GM21423 (cell line): Measurements from ENCODE around the gene ZNF628.
"Not testable (repeated sequence)": the region's sequence is repeated elsewhere in the genome, so short reads cannot be mapped to it uniquely, and the experiment has no call there.

Source experiments
- ATAC-seq: cut with Tn5 transposase; IDR thresholded peaks from one replicate; pipeline ENCODE4 v1.9.1; 2021; ENCODE audit warnings: mild to moderate bottlenecking, moderate library complexity; ENCODE audit not compliant: unreplicated experiment

ZNF628 gene

DNA sequence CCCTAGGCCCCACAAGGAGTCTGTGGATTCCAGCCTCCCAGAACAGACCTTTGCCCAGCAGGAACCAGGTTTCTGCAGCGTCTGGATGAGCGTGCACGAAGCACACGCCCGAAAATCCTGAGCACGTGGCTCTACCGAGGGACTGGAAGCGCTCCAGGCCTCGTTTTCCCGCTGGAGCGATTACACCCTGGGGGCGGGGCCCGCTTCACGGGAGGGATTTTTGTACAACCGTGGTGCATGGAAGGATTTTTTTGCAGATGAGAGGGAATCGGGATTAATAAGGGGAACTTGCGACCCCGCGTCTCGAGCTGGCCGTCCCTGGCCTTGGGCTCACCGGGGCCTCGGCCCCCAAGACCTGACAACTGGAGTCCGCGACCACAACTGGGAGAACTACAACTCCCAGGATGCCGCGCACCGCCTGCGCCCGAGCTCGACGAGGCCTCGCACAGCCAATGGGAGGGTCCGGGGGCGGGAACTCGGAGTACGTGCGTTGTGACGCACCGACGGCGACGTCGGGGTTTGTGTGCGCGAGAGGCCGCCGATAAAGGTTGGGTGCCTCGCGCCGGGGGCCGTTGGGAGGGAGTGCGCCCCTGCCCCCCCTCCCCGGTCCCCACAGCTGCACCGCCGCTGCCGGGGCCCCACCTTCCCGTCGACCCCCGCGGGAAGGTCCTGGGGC lies at the start of gene ZNF628:
Gene ZNF628, plus strand, starts transcription at position 518 of the 676 bp plus-strand sequence. CDS start 3,294 bp downstream, outside the sequence.
- ATAC-seq = peak; percentile 91

DNA sequence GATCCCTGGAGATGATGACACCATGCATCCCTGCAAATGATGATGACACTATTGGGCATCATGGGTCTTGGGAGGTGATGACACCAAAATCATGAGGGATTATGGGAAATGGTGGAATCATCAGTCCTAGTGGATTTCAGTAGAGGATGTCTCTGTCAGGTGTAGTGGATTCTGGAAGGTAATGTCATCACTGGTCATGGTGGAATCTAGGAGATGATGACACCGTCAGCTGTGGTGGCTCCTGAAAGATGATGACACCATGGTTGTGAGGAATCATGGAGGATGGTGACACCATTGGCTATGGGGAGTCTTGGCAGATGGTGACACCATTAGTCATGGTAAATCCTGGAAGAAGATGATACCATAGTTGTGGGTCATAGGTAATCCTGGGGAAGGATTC lies 45.2 kb upstream of the ZNF628 start:
- ATAC-seq = no peak

DNA sequence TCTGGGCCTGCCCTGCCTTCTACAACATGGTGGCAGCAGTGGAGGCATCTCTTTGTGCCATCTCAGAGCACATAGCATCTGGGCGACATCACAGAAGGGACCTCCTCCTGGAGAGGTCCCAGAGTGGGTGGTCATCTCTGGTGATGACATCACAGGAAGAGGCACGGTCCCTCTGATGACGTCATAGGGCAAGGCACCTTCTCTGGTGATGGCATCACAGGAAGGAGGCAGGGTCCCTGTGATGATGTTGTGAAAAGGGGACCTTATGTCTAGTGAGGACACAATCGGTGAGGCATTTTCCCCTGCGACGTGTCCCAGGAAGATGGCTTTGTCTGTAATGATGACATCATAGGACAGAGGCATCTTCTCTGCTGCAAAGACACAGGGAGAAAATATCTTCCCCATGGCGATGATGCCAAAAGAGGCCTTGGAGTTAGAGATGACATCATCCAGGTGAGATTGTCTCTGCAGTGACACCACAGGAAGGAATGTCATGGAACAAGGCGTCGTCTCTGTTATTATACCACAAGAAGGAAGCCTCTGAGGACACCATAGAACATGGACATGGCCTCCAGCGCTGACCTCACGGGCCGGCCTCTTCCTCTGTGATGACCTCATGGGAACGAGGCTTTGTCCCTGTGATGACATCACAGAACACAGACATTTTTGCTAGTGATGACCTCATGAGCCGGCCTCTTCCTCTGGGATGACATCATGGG lies 44.0 kb upstream of the ZNF628 start:
- no peak for ATAC-seq

DNA sequence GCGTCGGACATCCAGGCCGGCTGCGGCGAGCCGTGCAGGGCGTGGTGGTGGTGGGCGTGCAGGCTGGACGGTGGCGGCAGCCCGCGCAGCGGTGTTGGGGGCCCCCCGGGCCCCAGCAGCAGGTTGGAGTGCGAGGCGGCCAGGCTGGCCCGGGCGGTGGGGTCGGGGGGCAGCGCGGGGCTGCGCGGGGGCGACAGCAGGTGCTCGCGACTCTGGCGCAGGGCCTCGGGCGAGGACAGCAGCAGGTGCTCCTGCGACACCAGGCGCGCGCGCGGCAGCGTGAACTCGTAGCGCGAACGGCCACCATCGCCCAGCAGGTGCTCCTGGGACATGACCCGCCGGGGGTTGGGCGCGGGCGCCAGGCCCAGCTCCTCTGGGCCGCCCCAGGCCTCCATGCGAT lies 43.1 kb upstream of the ZNF628 start:
- no peak for ATAC-seq

DNA sequence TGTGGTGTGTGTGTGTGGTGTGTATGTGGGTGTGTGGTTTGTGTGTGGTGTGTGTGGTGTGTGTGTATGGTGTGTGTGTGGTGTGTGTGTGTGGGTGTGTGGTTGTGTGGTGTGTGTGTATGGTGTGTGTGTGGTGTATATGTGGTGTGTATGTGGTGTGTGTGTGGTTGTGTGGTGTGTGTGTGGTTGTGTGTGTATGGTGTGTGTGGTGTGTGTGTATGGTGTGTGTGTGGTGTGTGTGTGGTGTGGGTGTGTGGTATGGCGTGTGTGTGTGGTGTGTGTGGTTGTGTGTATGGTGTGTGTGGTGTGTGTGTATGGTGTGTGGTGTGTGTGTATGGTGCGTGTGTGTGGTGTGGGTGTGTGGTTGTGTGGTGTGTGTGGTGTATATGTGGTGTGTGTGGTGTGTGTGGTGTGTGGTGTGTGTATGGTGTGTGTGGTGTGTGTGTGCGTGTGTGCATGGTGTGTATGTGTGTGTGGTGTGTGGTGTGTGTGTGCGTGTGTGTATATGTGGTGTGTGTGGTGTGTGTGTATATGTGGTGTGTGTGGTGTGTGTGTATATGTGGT lies 42.0 kb upstream of the ZNF628 start:
- ATAC-seq = no peak

DNA sequence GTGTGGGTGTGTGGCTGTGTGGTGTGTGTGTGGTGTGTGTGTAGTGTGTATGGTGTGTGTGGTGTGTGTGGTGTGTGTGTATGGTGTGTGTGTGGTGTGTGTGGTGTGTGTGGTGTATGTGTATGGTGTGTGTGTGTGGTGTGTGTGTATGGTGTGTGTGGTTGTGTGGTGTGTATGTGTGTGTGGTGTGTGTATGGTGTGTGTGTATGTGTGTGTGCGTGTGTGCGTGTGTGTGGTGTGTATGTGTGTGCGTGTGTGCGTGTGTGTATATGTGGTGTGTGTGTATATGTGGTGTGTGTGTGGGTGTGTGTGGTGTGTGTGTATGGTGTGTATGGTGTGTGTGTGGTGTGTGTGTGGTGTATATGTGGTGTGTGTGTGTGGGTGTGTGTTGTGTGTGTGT lies 41.4 kb upstream of the ZNF628 start:
- ATAC-seq = no peak

DNA sequence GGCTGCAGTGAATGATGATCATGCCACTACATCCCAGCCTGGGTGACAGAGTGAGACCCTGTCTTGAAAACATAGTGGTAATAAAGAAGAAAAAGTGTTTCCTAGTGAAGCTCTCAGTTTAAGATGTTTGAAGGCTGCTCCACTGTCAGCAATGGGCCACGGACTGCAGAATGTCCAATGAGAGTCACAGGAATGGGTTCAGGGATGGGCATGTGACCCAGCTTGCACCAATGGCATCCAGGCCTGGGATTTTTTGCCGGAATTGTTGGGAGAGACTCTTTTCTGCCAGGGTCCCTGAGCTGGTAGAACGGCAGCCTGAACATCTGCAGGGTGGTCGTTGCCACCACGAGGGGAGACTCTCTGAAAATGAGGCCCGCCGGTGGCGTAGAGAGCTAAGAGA lies 39.6 kb upstream of the ZNF628 start:
- ATAC-seq = no peak

DNA sequence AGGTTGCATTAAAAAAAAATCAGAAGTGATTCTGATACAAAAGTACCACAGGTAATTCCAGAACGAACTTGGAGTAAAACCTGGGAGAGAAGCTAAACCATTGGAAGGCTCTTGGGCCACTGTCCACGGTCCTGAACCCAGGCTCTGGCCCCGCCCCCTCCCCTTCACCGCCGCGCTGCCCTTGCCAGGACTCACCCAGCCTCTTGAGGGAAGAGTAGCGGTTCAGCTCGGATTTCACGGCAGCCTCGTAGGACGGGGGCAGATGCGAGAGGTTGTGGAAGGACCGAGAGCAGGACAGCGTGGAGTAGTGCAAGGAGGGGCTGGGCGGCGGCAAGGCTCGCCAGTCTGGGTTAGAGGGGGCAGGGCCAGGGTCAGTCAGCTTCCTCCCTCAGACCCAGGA lies 39.0 kb upstream of the ZNF628 start:
- no peak for ATAC-seq

DNA sequence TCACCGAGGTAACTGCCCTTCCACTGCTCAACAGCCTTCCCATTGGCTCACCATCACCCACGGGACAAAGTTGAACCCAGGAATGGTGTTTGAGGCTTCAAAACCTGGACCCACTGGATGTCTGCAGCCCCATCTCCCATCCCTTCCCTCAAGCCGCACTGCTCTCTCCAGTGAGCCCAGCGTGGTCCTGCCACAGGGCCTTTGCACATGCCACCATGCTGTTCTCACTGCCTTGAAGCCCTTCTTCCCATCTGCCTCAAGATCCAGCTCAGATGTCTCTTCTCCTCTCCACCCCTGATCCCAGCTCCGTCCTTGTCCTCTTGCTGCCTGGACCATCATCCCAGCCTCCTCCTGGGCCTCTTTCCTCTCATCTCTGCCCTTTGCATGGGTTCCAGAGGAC lies 37.4 kb upstream of the ZNF628 start:
- ATAC-seq = no peak

DNA sequence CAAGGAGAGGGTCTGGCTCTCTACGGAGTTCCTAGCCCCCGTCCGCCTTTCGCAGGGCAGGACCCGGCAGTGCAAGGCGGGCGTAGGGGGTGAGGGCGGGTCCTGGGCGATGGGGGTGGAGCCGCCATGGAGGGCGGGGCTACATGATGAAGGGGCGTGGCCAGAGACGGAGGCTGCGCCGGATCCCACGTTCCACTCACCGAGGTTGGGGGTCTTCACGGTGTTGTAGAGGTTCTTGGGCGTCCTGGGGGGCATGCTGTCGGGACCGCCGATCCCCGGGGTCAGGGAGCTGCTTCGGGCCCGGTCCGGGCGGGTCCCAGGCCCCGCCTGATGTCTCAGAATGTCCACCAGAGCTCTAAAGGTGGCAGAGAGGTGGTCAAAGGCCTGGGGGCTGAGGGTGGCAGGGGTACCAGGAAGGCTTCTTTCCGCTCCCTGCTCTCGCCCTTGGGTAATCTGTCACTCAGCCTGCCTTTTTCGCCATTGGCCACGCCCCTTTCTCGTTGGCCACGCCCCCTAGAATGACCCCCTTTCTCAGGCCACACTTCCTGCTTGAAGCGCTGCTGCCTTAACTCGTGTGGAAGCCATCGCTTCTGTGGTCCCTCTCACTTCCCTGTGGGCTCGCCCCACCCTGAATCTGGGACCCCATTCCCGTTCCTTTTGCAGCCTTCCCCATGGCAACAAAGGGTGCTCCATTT lies 35.9 kb upstream of the ZNF628 start:
- ATAC-seq = no peak

DNA sequence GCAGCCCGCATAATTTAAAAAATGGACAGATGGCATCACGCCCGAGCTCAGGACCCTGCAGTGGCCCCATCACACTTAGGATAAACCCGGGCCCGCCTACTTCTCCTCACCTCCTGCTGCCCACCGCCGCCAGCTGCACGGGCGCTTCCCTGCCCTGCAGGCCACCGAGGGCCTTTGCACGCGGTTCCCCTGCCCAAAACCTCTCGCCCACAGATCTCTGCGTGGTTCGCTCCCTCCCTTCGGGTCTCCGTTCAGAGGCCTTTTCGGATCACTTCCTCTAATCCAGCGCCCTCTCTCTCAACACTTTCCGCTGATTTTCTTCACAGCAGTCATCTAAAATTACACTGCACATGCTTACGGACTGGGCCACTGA lies 35.1 kb upstream of the ZNF628 start:
- no peak for ATAC-seq

DNA sequence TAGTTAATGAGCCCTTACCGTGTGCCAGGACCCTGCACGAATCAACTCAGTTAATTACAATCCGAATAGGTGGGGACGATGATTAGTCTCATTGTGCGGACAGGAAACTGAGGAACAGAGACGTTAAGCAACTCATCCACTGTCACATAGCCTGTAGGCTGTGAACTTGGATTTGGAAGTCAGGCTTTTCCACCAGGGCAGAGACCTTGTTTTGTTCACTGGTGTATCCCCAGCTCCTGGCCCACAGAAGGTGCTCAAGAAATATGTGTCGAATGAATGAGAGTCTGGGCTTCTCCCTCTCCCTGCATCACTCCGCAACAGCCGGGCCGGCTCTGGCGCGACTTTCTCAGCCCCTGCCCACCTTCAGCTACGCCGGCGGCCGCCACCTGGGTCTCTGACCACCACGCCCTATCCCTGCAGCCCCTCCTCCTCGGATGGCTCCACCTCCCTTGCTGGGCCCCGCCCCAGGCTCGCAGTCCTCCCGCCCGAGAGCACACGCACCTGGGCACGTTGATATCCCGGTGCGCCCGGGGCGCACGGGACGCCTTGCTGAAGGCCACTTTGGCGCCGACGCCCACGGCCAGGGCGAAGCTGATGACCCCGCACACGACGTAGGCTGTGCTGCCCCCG lies 34.6 kb upstream of the ZNF628 start:
- no peak for ATAC-seq

DNA sequence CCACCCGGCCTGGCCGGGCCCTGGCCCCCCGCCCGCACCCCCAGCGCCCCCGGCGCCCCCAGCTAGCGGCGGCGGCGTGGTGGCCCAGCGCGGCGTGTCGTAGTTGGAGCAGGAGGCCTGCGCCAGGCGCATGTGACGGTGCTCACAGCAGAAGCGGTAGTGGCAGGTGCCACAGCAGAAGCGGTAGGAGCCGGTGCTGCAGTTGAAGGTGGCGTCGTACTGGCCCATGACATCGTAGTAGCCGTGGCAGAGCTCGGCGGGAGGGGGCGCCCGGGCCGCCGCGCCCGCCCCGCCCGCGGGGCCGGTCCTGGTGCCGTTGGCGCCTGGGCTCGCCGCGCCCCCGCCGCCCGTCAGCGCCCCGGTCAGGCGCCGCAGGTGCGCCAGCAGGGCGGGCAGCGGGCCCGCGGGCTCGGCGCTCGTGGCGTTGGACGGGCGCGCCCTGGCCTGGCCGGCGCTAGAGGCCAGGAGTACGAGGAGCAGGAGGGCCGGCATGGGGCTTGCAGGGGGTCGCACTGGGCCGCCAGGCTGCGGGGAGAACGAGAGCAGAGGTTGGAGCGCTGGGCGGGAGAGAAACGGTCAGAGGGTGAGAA lies 34.0 kb upstream of the ZNF628 start:
- ATAC-seq = no peak

DNA sequence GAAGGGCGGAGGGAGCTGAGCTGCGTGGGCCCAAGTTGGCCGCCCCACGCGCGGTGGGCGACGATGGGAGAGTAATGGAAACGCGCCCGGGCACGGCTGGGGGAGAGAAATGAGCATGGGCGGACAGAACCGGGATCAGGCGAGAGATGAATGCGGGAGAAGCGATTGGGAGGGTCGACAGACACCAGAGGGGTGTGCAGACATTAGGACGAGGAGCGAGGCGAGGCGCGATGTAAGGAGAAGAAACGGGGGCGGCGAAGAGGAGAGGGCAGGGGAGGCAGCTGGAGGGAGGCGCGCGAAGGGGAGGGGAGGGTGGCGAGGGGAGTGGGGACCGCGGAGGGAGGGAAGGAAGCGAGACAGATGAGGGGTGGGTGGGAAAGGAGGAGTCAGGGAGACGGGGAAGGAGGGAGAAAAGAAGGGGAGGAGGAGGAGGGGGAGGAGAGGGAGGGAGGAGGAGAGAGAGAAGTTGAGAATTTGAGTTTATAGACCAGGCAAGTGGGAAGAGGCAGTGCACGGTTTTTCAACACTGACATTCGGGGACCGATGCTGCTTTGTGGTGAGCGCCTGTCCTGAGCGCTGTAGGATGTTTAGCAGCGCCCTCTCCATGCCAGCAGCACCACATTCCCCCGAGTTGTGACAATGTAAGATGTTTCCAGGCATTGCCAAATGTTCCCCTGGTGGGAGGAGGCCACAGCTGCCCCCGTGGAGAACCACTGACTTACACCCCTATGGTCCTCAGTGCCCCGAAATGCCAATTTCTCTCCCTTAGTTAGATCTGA lies 33.2 kb upstream of the ZNF628 start, which contains the start of gene SHISA7:
Gene SHISA7, minus strand, starts transcription at position 256 of the 779 bp plus-strand sequence. CDS start 437 bp downstream, outside the sequence.
- ATAC-seq = no peak

DNA sequence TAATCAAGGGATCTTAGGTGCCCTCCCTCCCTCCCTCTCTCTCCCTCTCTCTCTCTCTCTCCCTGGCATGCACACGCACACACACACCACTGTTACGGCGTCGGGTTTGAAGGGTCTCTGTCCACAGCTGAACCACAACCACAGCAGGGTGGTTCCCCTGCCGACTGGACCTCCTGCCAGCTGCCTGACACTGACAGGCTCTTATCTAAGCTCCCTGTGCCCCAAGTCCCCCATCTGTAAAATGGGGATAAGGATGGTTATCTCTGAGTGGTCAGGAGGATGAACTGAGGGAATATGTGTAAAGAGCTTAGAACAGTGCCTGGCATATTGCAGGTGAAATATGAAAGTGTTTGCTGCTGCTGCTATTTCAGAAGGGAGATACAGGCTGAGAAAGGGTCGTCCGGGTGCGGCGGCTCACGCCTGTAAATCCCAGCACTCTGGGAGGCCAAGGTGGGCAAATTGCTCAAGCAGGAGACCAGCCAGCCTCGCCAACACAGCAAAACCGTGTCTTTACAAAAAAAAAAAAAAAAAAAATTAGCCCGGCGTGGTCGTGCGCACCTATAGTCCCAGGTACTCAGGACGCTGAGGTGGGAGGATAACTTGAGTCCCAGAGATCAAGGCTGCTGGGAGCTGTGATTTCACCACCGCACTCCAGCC lies 32.5 kb upstream of the ZNF628 start:
- no peak for ATAC-seq

DNA sequence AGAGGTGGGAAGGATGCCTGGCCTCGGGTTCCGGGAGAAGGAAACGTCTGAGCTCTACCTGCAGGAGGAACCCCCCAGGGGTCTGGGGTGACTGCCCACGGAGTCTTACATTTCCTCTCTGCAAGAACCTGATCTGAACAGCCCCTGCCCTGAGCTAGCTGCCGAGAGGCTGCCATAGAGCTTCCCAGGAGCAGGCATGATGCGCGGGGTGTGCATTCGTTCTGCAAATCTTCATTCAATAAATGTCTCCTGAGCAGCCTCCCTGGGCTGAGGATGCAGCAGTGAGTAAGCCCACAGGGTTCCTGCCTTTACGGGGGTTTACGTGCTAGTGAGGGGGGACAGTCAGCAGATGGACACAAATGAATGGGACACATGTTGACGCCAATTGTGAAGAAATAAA lies 31.8 kb upstream of the ZNF628 start:
- ATAC-seq = no peak

DNA sequence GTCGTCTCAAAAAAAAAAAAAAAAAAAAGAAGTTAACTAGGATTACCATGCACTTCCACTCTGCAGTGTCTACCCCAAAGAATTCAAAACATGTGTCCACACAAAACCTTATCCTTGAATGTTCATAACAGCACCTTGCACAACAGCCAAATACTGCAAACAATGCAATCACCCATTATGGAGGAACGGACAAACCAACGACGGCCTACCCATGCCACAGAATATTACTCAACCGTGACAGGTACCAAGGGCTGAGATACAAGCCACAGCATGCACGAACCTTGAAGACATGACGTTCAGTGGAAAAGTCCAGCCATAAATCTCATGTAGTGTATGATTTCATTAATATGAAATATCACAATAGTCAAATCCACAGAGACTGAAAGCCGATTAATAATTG lies 30.4 kb upstream of the ZNF628 start:
- no peak for ATAC-seq

DNA sequence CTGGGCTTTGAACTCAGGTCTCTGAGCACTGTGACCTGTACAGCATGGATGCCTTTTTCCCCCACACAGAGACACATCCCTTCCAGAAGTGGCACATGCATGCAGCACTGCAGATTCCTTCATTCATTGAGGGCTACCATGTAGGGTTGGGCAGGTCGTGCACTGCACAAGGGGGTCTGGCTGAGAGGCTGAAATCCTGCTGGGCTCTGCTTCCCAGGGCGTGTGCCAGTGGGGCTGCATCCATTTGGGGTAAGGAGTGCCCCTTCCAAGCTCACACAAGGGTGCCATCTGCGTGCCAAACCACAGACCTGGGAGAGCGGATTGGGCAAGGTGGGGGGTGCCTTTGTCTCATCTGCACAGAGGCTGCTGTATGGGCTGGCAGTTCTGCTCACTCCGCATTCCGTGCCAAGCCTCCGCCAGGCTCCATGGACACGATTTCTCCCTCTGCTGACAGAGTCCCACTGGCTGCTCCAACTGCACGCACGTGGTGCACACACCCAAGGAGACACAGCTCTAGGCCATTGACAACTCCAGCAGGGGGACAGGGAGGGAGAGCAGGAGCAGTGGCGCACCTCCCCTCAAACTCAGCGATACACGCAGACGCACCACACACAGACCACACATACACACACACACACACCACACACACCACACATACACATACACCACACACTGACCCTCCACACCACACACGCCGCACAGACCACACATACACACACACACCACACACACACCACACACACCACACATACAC lies 28.8 kb upstream of the ZNF628 start:
- ATAC-seq = no peak

DNA sequence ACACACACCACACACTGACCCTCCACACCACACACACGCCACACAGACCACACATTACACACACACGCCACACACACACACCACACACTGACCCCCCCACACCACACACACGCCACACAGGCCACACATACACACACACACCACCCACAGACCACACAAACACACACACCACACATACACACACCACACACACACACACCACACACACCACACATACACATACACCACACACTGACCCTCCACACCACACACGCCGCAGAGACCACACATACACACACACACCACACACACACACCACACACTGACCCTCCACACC lies 28.3 kb upstream of the ZNF628 start:
- not testable (repeated sequence) for ATAC-seq
